GM11168 (cell line): ENCODE measurements around the gene KRTAP4-7.
"Not testable (repeated sequence)": the region's sequence is repeated elsewhere in the genome, so short reads cannot be mapped to it uniquely, and the experiment has no call there.

Source experiments
- in situ Hi-C: fragments of 300-500 bp; cut with MboI; formaldehyde crosslinking; loops from one replicate; pipeline ENCODE4 v1.12.0; 2022; ENCODE audit warnings: low sequenced_read_pairs; ENCODE audit not compliant: unreplicated experiment

KRTAP4-7 gene

DNA sequence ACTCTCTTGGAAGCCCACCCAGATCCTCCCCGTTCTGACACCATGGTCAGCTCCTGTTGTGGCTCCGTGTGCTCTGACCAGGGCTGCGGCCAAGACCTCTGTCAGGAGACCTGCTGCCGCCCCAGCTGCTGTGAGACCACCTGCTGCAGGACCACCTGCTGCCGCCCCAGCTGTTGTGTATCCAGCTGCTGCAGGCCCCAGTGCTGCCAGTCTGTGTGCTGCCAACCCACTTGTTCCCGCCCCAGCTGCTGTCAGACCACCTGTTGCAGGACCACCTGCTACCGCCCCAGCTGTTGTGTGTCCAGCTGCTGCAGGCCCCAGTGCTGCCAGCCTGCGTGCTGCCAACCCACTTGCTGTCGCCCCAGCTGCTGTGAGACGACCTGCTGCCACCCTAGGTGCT, 21.4 kb downstream of the KRTAP4-7 start, which contains the start of gene KRTAP4-9:
Gene KRTAP4-9 (plus strand): TSS at position 43 of the 400 bp plus-strand sequence. CDS start 0 bp downstream, at position 43.
- in situ Hi-C loops, result not testable (repeated sequence)

DNA sequence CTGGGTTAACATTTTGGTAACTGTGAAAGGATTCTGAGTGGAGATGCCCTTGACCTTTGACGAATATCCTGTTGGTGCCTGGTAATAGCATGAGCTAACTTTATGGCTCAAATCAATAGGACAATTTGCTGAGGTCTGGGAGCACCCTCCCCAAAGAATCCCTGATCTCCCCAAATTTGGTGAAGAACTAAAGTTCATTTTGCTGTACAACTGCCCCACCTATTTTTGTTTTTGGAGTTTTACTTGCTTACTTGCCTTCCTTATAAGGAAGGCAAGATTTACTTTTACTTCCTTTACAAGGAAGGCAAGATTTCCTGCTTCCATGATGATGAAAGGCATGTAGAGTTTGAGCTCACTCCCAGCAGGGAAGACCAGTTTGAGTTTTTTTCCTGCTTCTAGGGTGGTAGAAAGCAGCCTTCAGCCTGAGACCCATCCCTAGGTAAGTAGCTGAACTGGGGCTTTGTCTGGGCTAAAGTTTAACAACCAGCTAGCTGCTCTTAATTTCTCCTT, 24.0 kb downstream of the KRTAP4-7 start:
- in situ Hi-C loops, result no loop called here

DNA sequence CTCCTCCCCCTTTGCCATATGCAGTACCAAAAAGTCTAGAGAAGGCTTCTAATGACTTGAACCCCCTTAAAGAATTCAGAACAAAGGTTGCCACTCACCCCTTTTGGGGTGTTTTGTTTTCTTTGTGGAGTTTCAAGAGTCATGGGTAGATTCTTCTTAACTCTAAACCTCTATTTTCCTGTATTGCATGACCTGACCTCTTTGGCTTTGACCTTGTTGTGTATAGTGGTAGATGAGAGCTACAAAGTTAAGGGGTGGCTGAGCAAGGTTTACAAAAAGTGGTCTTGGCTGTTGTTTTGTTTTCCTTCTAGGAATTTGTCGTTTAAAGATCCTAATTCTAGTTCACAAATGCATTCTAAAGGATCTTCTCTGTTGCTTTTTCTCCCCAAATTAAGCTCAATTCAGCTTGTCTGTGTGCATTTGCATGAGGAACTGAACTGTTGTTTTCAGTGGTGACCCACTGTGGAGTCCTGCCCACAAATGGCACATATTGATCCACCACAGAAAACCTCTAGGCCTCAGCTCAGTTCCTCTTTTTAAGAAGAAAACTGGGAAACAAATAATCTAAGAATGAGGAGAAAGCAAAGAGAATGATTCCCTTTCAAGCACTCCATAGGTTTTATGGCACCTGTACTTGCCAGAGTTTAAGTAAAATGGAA, 24.9 kb downstream of the KRTAP4-7 start:
- in situ Hi-C loops, result not testable (repeated sequence)

DNA sequence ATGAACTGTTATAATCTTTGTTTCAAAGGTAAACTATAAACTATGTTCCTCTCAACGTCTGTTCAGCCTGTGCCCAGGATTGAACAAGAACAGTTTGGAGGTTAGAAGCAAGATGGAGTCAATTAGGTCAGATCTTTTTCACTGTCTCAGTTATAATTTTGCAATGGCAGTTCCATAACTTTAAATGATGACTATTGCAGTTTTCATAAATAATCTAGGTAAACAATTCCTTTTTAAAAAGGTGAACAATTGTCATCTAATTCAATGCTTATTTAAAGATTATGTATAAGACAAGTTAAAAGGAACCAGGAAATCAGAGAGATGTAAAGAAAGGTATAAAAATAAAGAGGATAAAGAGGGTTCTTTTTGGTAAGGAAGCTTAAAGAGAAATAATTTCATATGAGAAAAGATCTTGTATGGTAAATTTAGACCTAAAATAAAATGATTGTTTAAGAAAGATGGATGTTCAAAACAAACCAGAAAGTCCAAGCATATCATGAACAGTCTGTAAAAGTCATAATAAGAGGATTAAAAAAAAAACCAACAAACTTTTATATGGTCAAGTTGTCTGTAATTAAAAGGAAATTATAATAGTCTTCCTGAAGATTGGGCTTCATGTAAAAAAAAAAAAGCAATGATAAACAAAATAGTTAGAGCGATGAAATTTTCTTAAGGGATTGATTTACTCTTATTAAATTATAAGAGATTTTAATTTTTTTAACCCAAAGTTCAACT, 27.4 kb downstream of the KRTAP4-7 start:
- in situ Hi-C loops, result no loop called here

DNA sequence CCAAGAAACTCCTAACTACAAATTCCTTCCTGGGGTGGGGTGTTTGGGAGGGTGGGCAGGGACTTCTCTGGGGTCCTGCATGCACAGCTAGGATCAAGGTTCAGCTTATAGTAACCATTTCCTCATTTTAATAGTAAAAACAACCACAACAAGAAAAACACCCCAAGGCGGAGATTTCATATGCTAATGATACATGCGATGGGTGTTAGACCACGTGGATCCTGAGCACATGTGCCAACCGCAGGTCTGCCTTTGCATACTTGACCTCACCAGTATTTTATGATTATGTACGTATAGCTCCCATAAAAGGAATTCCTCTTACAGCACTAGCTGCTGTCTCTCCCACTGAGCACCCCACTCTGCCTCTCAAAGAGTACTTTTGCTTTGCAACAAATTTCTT, 32.3 kb downstream of the KRTAP4-7 start:
- in situ Hi-C loops, result no loop called here

DNA sequence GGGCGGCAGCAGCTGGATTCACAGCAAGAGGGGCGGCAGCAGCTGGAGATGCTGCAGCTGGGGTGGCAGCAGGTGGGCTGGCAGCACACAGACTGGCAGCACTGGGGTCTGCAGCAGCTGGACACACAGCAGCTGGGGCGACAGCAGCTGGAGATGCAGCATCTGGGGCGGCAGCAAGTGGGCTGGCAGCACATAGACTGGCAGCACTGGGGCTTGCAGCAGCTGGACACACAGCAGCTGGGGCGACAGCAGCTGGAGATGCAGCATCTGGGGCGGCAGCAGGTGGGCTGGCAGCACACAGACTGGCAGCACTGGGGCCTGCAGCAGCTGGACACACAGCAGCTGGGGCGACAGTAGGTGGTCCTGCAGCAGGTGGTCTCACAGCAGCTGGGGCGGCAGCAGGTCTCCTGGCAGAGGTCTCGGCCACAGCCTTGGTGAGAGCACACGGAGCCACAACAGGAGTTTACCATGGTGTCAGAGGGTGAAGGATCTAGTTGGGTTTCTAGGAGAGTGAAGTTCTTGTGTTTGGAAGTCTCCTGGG, 34.0 kb downstream of the KRTAP4-7 start, which contains the start of gene KRTAP4-11:
Gene KRTAP4-11 (minus strand): TSS at position 528 of the 541 bp plus-strand sequence. CDS start 58 bp downstream, at position 470.
- in situ Hi-C loops, result not testable (repeated sequence)

DNA sequence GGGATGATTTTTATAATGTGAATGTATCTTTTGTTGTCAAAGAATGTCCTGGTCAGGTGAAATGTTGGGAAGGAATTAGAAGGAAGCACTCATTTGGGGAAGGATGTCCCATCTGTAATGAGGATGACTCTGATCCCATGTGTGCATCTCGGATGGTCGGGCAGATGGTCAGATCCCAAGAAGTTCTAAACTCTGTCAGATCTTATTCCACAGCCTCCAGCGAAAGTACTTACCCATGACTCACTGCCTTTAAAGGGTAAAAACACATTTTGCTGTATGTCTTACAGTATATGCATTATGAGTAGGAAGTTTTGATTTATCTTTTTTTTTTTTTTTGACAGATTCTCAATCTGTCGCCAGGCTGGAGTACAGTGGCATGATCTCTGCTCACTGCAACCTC, 34.8 kb downstream of the KRTAP4-7 start:
- in situ Hi-C loops, result no loop called here

DNA sequence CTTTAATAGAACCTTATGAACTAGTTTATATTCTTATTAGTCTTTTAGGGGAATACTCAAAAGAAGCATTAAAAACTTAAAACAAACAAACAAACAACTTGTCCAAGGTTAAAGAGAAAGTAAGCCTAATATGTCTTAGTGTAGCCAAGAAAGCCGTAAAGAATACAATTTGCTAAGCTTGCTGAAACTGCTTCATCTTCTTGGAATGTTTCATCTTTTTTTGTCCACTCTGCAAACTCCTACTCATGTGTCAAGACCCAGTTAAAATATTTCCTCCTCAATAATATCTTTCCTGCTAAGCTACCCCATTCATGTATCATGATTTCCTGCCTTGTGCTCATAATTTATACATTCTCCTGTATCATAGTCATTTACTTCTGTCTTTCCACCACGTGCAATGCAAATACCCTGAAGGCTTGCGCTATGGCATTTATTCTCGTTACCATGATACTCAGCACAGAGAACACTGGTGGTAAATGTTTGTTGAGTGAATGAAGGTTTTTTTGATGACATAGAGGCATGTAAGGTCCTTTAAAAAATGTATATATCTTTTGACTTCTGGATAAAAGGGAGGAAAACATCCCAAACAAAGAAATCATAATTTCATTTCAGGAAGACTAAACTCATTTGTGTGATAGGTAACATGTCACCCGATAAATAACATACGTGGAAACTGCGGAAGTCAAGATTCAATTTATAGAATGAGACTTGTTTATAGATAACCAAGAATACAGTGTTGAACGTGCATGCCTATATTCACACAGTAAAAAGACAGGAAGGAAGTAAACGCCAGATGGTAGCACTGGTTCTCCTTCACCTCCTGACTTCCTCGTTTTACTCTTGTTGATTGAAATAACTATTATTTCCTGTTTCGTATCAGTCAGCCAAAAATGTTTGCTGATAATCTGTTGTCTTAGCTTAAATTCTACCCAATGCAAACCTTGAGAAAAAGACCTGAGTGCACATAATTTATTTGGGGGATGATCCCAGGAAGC, 36.0 kb downstream of the KRTAP4-7 start:
- in situ Hi-C loops, result not testable (repeated sequence)

DNA sequence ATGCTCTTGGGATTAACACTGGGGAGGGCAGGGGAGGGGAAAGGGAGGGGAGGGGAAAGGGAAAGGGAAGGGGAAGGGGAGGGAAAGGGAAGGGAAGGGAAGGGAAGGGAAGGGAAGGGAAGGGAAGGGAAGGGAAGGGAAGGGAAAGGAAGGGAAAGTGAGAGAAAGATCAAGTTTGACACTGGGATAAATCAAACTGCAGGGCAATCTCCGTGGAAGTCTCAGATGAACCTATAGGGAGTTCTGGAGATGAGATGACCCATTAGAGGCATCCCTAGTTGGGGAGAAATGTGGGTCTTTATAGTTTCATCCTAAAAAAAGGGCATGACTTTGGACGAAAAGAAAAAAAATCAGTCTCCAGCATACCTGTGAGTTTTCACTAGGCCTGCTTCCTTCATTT, 37.8 kb downstream of the KRTAP4-7 start:
- in situ Hi-C loops, result no loop called here

DNA sequence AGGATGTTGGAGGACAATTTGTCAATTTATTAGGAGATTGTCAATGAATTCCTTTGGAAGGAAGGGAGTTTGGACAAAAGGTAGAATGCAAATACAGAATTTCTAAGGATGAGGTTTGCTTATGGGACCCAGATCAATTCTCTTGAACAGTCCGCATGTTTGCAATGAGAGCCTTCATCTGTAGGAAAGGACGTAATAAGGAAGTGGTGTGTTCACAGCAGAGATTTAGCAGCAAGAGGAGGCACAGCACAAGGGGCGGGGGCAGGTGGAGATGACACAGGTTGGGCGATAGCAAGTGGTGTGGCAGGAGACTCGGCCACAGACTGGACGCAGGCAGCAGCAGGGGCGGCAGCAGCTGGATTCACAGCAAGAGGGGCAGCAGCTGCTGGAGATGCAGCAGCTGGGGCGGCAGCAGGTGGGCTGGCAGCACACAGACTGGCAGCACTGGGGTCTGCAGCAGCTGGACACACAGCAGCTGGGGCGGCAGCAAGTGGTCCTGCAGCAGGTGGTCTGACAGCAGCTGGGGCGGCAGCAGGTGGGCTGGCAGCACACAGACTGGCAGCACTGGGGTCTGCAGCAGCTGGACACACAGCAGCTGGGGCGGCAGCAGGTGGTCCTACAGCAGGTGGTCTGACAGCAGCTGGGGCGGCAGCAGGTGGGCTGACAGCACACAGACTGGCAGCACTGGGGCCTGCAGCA, 39.5 kb downstream of the KRTAP4-7 start:
- in situ Hi-C loops, result not testable (repeated sequence)

DNA sequence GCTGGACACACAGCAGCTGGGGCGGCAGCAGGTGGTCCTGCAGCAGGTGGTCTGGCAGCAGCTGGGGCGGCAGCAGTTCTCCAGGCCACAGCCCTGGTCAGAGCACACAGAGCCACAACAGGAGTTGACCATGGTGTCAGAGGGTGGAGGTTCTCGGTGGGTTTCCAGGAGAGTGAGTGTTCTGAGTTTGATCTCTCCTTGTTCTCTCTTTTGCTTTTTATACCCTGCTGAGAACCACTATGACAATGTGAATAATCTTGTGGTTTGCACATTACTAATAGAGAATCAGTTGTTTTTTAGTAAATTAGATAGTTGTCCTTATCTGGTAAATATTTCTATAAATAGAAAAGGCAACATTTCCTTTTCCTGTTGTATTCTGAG, 40.0 kb downstream of the KRTAP4-7 start, which contains the start of gene KRTAP4-12:
Gene KRTAP4-12 (minus strand): TSS at position 192 of the 381 bp plus-strand sequence. CDS start 60 bp downstream, at position 132.
- in situ Hi-C loops, result not testable (repeated sequence)

DNA sequence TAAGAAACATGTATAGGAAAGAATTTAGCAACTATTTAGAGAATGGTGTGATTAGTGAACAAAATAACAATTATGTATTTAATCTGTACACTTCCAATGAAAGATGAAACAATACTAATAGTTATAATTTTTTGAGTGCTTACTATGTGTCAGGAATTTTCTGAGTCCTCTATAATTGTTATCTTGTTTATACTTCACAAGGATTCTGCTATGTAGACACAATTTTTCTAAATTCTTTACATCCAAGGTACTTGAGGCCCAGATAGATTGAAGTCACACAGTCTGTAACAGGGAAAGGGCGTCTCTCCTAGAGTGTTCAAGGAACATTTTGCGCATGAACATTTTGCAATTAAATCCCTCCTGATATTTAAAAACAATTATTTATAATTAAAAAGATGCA, 41.1 kb downstream of the KRTAP4-7 start:
- in situ Hi-C loops, result no loop called here

DNA sequence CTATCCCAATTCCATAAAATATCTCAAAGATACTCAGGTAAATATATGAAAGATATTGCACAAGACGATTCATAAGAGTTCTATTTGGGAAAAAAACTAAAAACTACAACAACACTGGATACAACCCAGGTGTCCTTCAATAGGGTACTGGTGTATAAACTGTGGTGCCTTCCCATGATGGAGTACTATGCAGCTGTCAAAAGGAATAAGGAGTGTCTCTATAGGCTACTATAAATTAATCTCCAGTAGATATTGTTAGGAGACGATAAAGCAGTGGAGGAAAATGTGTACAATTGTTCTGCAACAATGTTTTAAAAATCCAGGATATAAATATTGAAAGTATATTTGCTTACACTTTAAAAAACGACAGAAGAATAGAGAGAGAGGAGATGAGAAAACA, 42.5 kb downstream of the KRTAP4-7 start:
- in situ Hi-C loops, result no loop called here

DNA sequence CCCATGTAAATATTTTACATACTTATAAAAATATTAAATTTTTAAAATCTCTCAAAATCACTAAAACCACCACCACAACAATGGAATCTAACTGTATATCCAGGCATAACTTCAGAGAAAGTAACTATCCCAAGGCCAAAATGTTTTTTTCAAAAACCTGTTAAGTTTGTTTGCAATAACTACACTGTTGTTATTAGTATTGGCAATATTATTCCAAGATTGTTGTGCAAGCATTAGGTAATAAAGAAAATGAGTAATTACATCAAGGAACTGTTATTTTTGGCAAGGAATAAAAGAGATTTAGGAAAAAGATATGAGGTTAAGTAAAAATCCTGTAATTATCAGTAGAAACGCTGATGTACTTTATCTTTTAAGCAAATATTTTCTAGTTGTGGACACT, 43.4 kb downstream of the KRTAP4-7 start:
- in situ Hi-C loops, result no loop called here

DNA sequence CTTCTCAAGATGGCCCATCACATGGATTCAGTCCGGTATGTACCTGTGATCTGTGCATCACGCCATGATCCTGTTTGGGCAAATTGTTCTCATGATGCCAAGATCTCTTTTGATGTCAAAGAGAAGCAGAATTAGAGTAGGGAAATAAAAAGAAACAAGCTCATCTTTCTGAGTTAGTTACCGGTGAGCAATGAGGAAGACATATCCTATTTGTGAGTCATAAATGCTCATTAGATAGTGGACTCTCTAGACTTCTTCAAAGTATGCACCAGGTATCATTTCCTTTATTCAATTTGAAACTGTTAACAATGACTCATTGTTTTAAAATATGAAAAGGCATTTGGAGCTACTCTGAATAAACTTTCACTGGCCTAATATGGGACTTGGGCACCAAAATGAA, 48.0 kb downstream of the KRTAP4-7 start:
- in situ Hi-C loops, result no loop called here

DNA sequence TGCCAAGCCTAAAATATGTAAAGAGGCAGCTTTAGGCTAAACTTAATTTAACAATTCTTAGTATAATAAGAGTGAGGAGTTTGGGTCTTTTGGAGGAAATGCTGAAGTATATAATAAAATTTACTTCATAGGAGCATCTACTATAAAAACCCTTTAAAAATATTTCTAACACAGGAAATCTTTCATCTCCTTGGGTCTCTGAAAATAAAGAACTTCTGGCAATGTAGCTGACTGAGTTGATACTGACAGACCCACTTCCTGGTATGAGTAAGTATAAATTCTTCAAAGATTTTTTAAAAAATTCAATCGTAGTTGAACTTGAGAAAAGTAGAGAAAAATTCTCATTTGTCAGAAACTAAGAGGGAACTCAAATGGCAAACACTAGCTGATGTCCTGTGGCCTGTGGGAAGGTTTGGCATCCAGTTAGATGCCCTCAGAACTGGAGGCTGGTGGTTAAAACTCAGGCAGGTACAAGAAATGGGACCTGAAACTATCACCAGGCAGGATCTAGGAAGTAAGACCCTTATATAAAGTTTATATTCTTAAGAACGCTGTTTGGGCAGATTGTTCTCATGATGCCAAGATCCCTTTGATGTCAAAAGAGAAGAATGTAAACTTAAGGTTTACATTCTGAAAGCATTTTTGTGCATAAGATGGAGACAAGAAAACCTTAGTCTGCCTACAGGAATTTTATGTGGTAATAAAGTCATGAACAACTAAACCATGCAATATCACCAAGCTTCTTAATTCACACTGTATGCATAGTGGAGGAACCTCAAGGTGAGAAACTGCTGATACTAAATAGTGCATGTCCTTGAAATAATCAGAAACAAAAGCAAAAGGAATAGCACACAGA, 50.2 kb downstream of the KRTAP4-7 start:
- in situ Hi-C loops, result no loop called here
